ENCODE results near the gene MFAP3L. TPM values are rescaled to one million over a fixed set of nuclear protein-coding genes. Genes with fewer than 3 reads are reported as not detected.

Gene MFAP3L
- total RNA-seq, 3 donors from 2014 or later: 2.5 to 10.8 (median 3.6) TPM

DNA sequence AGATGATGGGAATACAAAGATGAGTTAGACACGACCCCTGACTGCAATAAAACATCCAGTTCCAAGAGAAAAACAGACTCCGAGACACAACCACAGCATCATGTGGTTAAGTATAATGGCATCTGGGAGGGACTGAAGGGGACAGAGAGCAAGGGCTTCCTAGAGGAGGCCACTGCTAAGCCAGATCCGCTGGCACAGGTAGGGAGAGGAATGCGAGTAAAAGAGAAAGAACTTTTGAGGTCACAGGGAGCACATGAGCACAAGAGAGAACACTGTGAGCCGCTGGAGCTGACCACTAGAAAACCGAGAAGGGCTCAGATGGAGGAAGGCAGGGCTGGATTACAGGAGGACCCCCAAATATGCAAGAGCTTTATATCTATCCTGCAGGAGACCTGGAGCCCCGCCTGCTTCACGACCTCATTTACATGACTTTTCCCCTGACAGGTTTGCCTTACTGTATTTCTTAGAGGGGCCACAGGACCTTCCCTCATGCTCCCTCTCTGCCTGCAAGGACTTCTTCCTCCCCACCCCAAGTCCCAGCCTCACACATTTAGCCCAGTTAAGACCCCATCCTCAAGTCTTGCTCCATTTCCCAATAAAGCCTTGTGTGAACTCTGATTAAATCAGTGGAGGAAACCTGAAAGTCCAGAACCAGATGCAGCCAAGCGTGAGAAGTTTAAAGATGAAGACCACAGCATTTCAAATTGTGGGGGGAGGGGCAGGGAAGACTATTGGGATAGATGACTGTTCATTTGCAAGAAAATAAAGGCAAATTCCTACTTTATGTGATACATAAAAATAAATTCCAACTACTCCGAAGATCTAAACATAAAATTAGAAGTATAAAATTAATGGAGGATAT, 29.6 kb downstream of the MFAP3L start:
- ATAC-seq (no peak), DNase-seq (no peak)
- TF ChIP-seq, protein P1, sequence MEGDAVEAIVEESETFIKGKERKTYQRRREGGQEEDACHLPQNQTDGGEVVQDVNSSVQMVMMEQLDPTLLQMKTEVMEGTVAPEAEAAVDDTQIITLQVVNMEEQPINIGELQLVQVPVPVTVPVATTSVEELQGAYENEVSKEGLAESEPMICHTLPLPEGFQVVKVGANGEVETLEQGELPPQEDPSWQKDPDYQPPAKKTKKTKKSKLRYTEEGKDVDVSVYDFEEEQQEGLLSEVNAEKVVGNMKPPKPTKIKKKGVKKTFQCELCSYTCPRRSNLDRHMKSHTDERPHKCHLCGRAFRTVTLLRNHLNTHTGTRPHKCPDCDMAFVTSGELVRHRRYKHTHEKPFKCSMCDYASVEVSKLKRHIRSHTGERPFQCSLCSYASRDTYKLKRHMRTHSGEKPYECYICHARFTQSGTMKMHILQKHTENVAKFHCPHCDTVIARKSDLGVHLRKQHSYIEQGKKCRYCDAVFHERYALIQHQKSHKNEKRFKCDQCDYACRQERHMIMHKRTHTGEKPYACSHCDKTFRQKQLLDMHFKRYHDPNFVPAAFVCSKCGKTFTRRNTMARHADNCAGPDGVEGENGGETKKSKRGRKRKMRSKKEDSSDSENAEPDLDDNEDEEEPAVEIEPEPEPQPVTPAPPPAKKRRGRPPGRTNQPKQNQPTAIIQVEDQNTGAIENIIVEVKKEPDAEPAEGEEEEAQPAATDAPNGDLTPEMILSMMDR (IDR thresholded peaks at IDR 0.05): no peak
- H3K36me3 ChIP-seq (ENCODE audit: low read depth): no peaks in the 10 kb centered on the region
- H3K9me3 ChIP-seq: no peaks in the 10 kb centered on the region
- intact Hi-C loops (cut with DNase I, micrococcal nuclease): no loop called here
- H3K4me3 ChIP-seq: no peak overlapping the region
- H3K4me1 ChIP-seq (ENCODE audit: low read depth): no peaks in the 10 kb centered on the region

DNA sequence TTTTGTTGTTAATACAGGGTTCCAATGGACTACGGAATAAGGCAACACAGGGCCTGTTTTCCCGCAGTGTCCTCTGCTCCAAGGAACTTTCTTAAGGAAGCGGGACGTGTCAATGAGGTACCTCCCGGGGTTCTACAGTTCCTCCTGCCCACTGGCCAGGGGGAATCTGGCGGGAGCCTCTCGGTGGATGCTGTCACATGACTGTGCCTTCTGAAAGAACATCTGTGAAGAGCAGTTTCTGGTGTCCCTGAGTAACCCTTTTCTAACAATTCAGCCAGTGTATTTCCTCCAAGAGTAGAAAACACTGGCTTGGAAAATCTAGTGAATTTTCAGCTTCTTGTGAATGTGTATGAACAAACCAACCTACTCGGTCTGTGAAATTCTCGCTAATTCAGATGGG, 32.7 kb downstream of the MFAP3L start:
- no peak for ATAC-seq
- Histone ChIP-seq H3K36me3 (ENCODE audit: low read depth) (no peaks in the 10 kb centered on the region), H3K4me3 (no peak overlapping the region), H3K4me1 (ENCODE audit: low read depth) (no peaks in the 10 kb centered on the region), H3K9me3 (no peaks in the 10 kb centered on the region)
- no peak for DNase-seq
- intact Hi-C loops (cut with DNase I, micrococcal nuclease): no loop called here
- TF ChIP-seq, protein P1 (IDR thresholded peaks at IDR 0.05): no peak

DNA sequence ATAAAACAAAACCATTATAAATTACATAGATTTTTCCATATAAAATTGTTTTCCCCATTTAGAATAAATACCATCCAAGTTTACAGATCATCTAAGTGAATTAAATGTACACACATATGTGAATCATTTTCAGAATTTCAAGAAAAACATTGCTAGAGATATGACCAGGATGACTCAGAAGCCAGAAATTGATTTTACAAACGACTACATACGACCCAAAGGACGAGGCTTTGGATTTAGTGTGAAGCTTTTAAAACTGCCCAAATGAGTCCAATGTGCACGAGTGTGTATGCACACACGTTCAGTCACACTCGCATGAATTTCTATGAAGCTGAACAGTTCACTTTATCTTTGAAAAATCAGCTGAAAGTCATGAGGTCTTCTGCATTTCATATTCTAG, 37.9 kb downstream of the MFAP3L start:
- intact Hi-C loops (cut with DNase I, micrococcal nuclease): no loop called here
- ATAC-seq: no peak
- TF ChIP-seq, protein P1 (IDR thresholded peaks at IDR 0.05): no peak

DNA sequence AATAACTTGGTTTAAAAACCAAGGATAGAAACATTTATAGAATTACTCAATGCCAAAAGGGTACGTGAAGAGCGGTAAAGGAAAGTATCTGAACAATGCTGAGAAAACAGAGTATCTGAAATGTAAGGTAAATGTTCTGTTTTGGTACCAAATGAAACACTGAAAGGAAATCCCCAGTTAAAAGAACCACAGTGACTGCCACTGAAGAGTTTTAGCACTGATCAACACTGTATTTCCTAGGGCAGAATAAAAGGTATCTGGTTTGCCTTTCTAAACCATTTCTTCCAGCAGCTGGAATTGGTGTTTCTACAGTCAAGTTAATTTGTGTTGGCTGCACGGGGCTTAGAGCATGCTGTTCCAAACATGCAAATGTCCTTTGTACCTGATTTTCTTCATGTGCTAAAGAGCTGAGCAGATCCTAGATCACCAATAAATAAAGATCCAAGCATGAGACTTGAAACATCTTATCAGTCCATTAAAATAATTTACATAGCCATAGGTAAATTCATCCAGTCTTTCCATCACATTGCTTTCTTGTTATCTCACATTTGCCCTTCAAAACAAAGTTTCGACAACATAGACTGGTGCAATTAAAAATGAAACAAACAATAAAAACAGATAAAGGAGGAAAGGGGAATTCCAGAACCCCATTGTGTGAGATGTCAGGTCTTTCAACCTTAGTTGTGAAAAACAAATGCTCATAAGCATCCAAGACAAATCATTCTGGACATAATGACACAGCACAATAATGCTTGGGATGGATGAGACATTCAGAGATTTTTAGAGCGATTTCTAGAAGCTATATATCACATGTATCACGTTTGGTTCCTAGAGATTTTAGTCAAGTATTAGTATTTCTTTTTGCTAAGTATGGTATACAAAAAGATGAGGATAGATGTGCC, 38.6 kb downstream of the MFAP3L start:
- H3K9me3 ChIP-seq: no peaks in the 10 kb centered on the region
- H3K4me1 ChIP-seq (ENCODE audit: low read depth): no peaks in the 10 kb centered on the region
- DNase-seq (no peak), ATAC-seq (no peak)
- TF ChIP-seq, protein P1 (IDR thresholded peaks at IDR 0.05): no peak
- no peaks in the 10 kb centered on the region for H3K36me3 ChIP-seq (ENCODE audit: low read depth)
- intact Hi-C loops (cut with DNase I, micrococcal nuclease): no loop called here
- H3K4me3 ChIP-seq: no peak overlapping the region

More for the DNA sequence above, 37.9 kb downstream of the MFAP3L start:
- Histone ChIP-seq H3K4me3 (no peak overlapping the region), H3K9me3 (no peaks in the 10 kb centered on the region), H3K36me3 (ENCODE audit: low read depth) (no peaks in the 10 kb centered on the region), H3K4me1 (ENCODE audit: low read depth) (no peaks in the 10 kb centered on the region)
- no peak for DNase-seq

DNA sequence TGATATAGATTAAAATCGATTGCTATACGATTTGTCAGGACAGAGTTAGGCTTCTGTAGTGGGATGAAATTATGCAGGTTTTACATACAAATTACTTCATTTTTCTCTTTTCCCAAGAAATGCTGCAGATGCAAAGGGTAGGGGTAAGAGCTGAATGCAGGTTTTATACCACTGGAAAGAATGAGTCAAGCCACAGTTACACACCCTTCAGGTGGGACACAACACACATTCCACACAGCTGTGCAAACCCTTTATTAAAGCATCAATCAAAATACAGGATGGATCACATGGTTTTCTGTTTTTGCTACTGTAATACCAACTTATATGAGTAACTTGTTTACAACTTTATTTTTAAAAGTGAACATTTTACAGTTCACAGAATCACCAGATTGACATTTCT, 39.8 kb downstream of the MFAP3L start:
- H3K4me1 ChIP-seq (ENCODE audit: low read depth): no peaks in the 10 kb centered on the region
- intact Hi-C loops (cut with DNase I, micrococcal nuclease): no loop called here
- TF ChIP-seq, protein P1 (IDR thresholded peaks at IDR 0.05): no peak
- ATAC-seq: no peak
- H3K36me3 ChIP-seq (ENCODE audit: low read depth): no peaks in the 10 kb centered on the region
- no peaks in the 10 kb centered on the region for H3K9me3 ChIP-seq
- no peak overlapping the region for H3K4me3 ChIP-seq
- no peak for DNase-seq

Measured in mucosa of descending colon (tissue), 3 donors.